Measurements from ENCODE around the gene PITPNC1.
"Not testable (repeated sequence)": the region's sequence is repeated elsewhere in the genome, so short reads cannot be mapped to it uniquely, and the experiment has no call there.

GRCh38 chr17:67648906-67649295 lies 271.8 kb downstream of the PITPNC1 start:
- TF ChIP-seq POLR2AphosphoS5 (IDR thresholded peaks at IDR 0.05); POLR2A (IDR thresholded peaks at IDR 0.05; ENCODE audit: low read depth): not testable (repeated sequence)

Measured in esophagus muscularis mucosa (tissue), 2 donors.